ENCODE measurements around the gene DCTN5. TPM values are rescaled to one million over a fixed set of nuclear protein-coding genes. Genes with fewer than 3 reads are reported as not detected.

DCTN5 gene
- polyA plus RNA-seq, 2 of the 4 experiments (the other 2 are of a cell fraction) = 64.6 to 91.1 TPM

DNA sequence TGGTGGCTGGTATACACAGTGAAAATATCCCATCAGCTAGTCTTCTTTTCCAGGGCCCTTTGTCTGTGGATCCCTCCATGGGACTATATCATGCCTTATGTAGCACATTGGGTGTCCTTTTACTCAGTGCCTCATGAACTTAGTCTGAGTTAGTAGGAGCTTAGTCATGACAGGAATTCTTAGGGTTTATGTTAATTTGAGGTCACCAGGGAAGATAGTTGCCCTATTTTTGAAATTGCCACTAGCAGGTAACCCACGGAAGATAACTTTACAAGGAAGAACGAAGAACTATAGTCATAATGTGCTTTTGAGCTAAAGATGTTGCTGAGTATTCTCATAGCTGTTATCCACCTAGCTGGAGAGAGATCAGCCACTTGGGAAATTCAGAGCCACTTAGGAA is 22.7 kb downstream of the DCTN5 start:
- POLR2A ChIA-PET = no interaction called here
- H3K4me2 ChIP-seq = no peak overlapping the region
- H3K4me1 ChIP-seq = no peaks in the 10 kb centered on the region
- no peak overlapping the region for H3K27ac ChIP-seq
- FAIRE-seq = no peak
- TF ChIP-seq CBX2 (IDR thresholded peaks at IDR 0.05; ENCODE audit: borderline replicate concordance, low read depth) (no peak), JUNB (IDR thresholded peaks at IDR 0.05) (no peak), EP300 (IDR thresholded peaks at IDR 0.05) (no peak), EHMT2 (IDR thresholded peaks at IDR 0.05; ENCODE audit: low read depth) (no peak), HOXB5 (CRISPR knock-in tag; IDR thresholded peaks at IDR 0.05) (no peak), EHF (CRISPR knock-in tag; IDR thresholded peaks at IDR 0.05) (no peak), ZSCAN20 (CRISPR knock-in tag; IDR thresholded peaks at IDR 0.05) (no peak), RFX5 (IDR thresholded peaks at IDR 0.05) (no peak), MYC (IDR thresholded peaks at IDR 0.05; ENCODE audit: borderline replicate concordance, low read length) (no peak), NFE2L2 (conservative IDR thresholded peaks at IDR 0.05; ENCODE audit: low read length) (no peak), ELK1 (IDR thresholded peaks at IDR 0.05; ENCODE audit: low read depth, low read length) (no peak), FOSL2 (IDR thresholded peaks at IDR 0.05) (no peak), FOSL2 (CRISPR knock-in tag; IDR thresholded peaks at IDR 0.05) (no peak), E2F6 (IDR thresholded peaks at IDR 0.05; ENCODE audit: borderline replicate concordance, low read depth) (no peak), HOXA7 (CRISPR knock-in tag; IDR thresholded peaks at IDR 0.05) (no peak), GATA3 (IDR thresholded peaks at IDR 0.05; ENCODE audit: borderline replicate concordance) (no peak), RAD21 (conservative IDR thresholded peaks at IDR 0.05 in 1 of 2, IDR thresholded peaks at IDR 0.05 in 1 of 2) (no peak)
- TF ChIP-seq, protein P1, sequence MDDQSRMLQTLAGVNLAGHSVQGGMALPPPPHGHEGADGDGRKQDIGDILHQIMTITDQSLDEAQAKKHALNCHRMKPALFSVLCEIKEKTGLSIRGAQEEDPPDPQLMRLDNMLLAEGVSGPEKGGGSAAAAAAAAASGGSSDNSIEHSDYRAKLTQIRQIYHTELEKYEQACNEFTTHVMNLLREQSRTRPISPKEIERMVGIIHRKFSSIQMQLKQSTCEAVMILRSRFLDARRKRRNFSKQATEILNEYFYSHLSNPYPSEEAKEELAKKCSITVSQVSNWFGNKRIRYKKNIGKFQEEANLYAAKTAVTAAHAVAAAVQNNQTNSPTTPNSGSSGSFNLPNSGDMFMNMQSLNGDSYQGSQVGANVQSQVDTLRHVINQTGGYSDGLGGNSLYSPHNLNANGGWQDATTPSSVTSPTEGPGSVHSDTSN (IDR thresholded peaks at IDR 0.05) = no peak
- TF ChIP-seq, protein P2, sequence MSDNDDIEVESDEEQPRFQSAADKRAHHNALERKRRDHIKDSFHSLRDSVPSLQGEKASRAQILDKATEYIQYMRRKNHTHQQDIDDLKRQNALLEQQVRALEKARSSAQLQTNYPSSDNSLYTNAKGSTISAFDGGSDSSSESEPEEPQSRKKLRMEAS (IDR thresholded peaks at IDR 0.05) = no peak
- no peak for DNase-seq (ENCODE audit: low read depth in 1 of 2, low spot score in 1 of 2)
- ATAC-seq = no peak
- 94% methylated on average over 2 of the region's 2 CpGs for WGBS (ENCODE audit: missing lambda C conversion rate)
- H3K9me3 ChIP-seq = no peaks in the 10 kb centered on the region
- no peak overlapping the region for H3K4me3 ChIP-seq
- CTCF ChIA-PET = interaction anchor here (1.3 kb wide), 1 partner anchor 852 kb away, joined by 3 read pairs; no protein-coding TSS in a partner anchor

GRCh38 chr16:23666571-23667354 is 25.5 kb downstream of the DCTN5 start:
- Histone ChIP-seq H3K4me1 (no peaks in the 10 kb centered on the region), H3K4me3 (no peak overlapping the region), H3K9me3 (no peaks in the 10 kb centered on the region), H3K4me2 (no peak overlapping the region), H3K27ac (no peak overlapping the region)
- ChIA-PET CTCF (interaction anchor here (0.6 to 1.5 kb wide), 2 partner anchors 323 to 370 kb away, joined by 3 to 4 read pairs; no protein-coding TSS in a partner anchor), POLR2A (no interaction called here)
- ATAC-seq (no peak), FAIRE-seq (no peak), DNase-seq (ENCODE audit: low read depth in 1 of 2, low spot score in 1 of 2) (no peak)
- WGBS (ENCODE audit: missing lambda C conversion rate) = 89% methylated on average over 7 of the region's 7 CpGs
- no peak for TF ChIP-seq HDAC2 (IDR thresholded peaks at IDR 0.05)
- no peak for TF ChIP-seq MAFK (IDR thresholded peaks at IDR 0.05; ENCODE audit: partially characterized antibody)
- TF ChIP-seq CTCF (IDR thresholded peaks at IDR 0.05) = no peak
- TF ChIP-seq POLR2A (IDR thresholded peaks at IDR 0.05; ENCODE audit: low read length) = no peak
- no peak for TF ChIP-seq CEBPB (IDR thresholded peaks at IDR 0.05)
- TF ChIP-seq, protein P3, sequence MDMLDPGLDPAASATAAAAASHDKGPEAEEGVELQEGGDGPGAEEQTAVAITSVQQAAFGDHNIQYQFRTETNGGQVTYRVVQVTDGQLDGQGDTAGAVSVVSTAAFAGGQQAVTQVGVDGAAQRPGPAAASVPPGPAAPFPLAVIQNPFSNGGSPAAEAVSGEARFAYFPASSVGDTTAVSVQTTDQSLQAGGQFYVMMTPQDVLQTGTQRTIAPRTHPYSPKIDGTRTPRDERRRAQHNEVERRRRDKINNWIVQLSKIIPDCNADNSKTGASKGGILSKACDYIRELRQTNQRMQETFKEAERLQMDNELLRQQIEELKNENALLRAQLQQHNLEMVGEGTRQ (IDR thresholded peaks at IDR 0.05) = no peak
- TF ChIP-seq CHD4 (IDR thresholded peaks at IDR 0.05; ENCODE audit: borderline replicate concordance) = no peak
- TF ChIP-seq HEYL (CRISPR knock-in tag; IDR thresholded peaks at IDR 0.05) = no peak
- no peak for TF ChIP-seq RNF2 (IDR thresholded peaks at IDR 0.05; ENCODE audit: borderline replicate concordance, low read depth)
- TF ChIP-seq MAZ (IDR thresholded peaks at IDR 0.05; ENCODE audit: borderline replicate concordance, low read depth, low read length) = no peak
- TF ChIP-seq JUNB (IDR thresholded peaks at IDR 0.05) = no peak

All from A549 (cell line).